ENCODE results near the gene MAD1L1. TPM values are rescaled to one million over a fixed set of nuclear protein-coding genes. Genes with fewer than 3 reads are reported as not detected.

MAD1L1 gene
- total and polyA plus RNA-seq, 2 of the 8 experiments (the other 6 are each of a cell fraction or from before 2014, with no cell fraction given): 40.4 to 44.6 TPM

DNA sequence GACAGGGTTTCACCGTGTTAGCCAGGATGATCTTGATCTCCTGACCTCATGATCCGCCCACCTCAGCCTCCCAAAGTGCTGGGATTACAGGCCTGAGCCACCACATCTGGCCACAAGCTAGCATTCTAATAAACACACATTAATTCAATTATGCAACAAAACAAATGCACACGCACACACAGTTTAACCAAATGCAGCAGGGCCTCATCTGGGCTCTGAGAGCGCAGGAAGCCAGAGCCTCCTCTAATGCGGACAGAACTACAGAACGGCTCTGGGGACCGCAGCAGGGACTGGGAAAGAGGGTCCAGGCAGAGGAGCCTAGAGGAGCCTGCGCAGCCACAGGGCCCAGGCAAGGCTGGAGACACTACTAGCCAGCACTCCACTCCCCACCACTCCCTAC, 3.8 kb downstream of the MAD1L1 start (continued):
- TF ChIP-seq EGR1 (IDR thresholded peaks at IDR 0.05; ENCODE audit: borderline replicate concordance, low read depth, low read length): no peak
- no peak for TF ChIP-seq MAFK (IDR thresholded peaks at IDR 0.05; ENCODE audit: low read depth, low read length)
- TF ChIP-seq SP2 (IDR thresholded peaks at IDR 0.05; ENCODE audit: low read length): no peak
- no peak for TF ChIP-seq POLR2AphosphoS5 (IDR thresholded peaks at IDR 0.05; ENCODE audit: low read depth, low read length)
